Subcutaneous adipose tissue (tissue), 4 donors: Measurements from ENCODE around the gene LACTB. TPM values are rescaled to one million over a fixed set of nuclear protein-coding genes. Genes with fewer than 3 reads are reported as not detected.

Experiments used
- total RNA-seq, 4 donors: library from RNA; depleted of rRNA; stranded (reverse); fragments of >200 nt; gene quantifications; one replicate each; pipeline ENCODE4 v1.1.0, GENCODE V29; 2016
- TF ChIP-seq, protein P1 (sequence below): fragments of 450-650 bp; IDR thresholded peaks from one replicate; pipeline ENCODE4 v1.5.1; 2016; ENCODE audit warnings: low read depth, mild to moderate bottlenecking, control low read depth, antibody characterized with exemption, moderate library complexity

LACTB gene
- total RNA-seq, 4 donors from 2014 or later, result 19.8 to 46.7 (median 30.0) TPM

DNA sequence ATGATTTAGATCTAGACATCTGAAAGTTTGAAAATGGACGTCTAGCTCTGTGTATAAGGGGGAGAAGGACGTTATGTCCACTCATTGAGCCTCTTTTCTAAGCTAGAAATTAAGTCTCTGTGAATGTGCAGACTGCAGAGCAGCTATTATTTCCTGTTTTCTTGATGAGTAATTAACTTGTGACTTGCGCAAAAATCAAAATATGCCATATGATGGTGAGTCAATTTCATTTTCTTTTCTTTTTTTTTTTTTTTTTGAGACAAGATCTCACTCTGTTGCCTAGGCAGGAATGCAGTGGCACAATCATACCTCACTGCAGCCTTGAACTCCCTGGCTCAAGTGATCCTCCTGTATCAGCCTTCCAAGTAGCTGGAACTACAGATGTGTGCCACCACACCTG lies 14.1 kb downstream of the LACTB start:
- TF ChIP-seq, protein P1, sequence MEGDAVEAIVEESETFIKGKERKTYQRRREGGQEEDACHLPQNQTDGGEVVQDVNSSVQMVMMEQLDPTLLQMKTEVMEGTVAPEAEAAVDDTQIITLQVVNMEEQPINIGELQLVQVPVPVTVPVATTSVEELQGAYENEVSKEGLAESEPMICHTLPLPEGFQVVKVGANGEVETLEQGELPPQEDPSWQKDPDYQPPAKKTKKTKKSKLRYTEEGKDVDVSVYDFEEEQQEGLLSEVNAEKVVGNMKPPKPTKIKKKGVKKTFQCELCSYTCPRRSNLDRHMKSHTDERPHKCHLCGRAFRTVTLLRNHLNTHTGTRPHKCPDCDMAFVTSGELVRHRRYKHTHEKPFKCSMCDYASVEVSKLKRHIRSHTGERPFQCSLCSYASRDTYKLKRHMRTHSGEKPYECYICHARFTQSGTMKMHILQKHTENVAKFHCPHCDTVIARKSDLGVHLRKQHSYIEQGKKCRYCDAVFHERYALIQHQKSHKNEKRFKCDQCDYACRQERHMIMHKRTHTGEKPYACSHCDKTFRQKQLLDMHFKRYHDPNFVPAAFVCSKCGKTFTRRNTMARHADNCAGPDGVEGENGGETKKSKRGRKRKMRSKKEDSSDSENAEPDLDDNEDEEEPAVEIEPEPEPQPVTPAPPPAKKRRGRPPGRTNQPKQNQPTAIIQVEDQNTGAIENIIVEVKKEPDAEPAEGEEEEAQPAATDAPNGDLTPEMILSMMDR, result no peak

DNA sequence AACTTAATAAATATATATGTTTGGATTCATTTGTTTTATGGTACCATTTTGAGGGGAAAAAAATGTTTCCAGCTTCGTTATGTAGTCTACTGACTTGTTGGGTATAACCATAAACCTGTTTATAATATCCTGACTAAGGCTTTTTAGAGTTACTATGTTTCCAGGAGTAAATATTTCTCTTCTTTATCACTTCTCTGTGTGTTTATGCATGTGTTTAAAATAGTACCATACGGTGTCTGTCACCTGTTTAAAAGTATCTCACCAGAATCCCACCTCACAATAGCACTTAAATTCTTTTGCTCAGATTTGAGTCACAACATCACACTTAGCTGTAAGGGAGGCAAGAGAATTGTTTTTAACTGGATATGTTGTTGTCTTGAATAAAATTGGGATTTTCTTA lies 15.1 kb downstream of the LACTB start:
- TF ChIP-seq, protein P1, result no peak

DNA sequence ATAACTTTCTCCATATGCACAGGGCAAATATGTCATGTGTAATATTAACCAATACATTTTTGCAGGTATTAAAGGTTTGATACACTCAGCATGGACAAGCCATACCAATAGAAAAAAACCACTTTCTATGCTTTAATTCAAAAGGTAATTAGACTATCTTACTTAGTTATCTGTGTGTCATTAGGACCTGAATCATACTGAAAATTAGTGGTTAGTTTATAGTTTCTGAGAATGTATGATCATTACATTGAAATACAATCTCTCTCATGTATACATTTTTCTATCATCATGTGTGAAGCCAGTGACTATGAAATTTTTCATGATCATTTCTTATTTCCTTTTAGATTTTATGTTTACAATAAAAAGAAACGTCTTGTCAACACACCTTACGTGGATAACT lies 19.3 kb downstream of the LACTB start:
- TF ChIP-seq, protein P1, result no peak

DNA sequence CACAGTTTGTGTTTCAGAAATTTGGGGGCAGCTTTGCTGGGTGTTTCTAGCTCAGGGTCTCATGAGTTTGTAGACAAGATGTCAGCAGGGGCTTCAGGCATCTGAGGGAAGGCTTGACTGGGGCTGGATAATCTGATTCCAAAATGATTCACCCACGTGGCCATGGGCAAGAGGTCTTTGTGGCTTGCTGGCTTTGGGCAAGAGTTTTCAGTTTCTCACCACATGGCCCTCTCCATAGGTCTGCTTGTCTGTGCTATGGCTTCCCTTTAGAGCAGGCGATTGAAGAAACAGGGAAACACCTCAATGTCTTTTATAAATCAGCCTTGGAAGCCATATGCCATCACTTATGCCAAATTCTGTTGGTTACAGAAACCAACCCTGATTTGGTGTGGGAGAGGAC lies 23.8 kb downstream of the LACTB start:
- TF ChIP-seq, protein P1, result no peak

DNA sequence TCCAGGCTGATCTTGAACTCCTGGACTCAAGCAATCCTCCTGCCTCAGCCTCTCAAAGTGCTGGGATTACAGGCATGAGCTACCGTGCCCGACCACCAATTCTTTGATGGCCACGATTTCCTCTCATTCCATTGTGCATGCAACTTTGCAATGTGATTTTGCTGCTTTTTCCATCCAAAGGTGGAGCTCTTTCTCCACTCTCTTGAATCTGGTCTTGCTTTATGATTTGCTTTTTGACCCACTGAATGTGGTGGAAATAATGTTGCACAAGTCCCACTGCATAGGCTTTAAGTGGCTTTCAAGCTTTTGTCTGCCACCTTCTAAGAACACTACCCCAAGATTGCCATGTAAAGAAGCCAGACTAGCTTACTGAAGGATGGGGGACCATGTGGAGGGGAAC lies 25.0 kb downstream of the LACTB start:
- TF ChIP-seq, protein P1, result no peak

DNA sequence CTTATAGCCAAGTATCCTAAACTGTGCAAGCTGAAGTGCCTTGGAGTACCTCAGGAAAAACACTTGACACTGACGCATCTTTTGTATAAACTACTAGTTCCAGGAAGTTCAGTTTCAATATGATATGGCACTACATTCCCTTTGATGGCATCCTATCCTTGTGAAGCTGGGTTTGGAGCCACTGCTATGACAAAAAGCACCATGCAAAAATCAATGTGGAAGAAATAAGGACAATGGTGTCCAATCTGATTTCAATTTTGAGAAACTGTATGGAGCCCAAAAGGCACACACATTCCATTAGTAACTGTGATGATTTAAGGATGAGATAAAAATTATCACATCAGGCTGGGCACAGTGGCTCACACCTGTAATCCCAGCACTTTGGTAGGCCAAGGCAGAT lies 30.0 kb downstream of the LACTB start:
- TF ChIP-seq, protein P1, result no peak

DNA sequence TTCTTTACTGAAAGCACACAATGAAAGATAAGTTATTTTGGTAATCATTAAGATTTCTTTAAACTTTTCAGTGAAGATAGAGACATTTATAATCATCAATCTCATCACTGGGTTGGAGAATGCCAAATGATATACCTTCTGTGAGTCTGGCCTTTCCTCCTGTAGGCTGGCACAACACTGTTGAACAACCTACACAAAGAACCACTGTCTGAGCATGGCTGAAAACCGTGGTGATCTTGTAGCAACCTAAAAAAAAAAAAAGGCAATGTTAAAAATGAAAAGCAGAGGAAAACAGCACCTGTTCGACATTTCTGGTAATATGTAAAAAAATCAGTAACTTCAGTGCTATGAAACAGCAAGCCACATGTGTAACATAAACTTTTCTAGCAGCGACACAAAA lies 33.8 kb downstream of the LACTB start:
- TF ChIP-seq, protein P1, result no peak
